Nephron progenitor cell (in vitro differentiated cells): ENCODE measurements around the gene SYTL2.

Experiments used
- DNase-seq: peaks from one replicate; pipeline ENCODE4 v3.0.0; 2021
- H3K27ac Mint-ChIP-seq: 2 replicates; pipeline ENCODE4 v1.8.0; 2021; ENCODE audit warnings: mild to moderate bottlenecking, moderate library complexity, mixed read lengths
- H3K27me3 Mint-ChIP-seq: 2 replicates; pipeline ENCODE4 v1.8.0; 2021; ENCODE audit warnings: mild to moderate bottlenecking, low read depth, mixed read lengths; ENCODE audit not compliant: poor library complexity
- H3K36me3 Mint-ChIP-seq: 2 replicates; pipeline ENCODE4 v1.8.0; 2021; ENCODE audit warnings: low read depth, mixed read lengths
- H3K4me1 Mint-ChIP-seq: 2 replicates; pipeline ENCODE4 v1.8.0; 2021; ENCODE audit warnings: mixed read lengths
- H3K4me3 Mint-ChIP-seq: 2 replicates; pipeline ENCODE4 v1.8.0; 2021; ENCODE audit warnings: mild to moderate bottlenecking, moderate library complexity, mixed read lengths
- H3K9me3 Mint-ChIP-seq: 2 replicates; pipeline ENCODE4 v1.8.0; 2021; ENCODE audit warnings: mild to moderate bottlenecking, moderate library complexity, mixed read lengths
- CTCF ChIP-seq: fragments of 200-600 bp; sonication (generic); IDR thresholded peaks from 2 replicates; pipeline ENCODE4 v1.5.0; 2021; ENCODE audit warnings: antibody characterized with exemption

Gene SYTL2

GRCh38 chr11:85749884-85750283 is 61.1 kb downstream of the SYTL2 start:
- Mint-ChIP-seq H3K9me3 (no peaks in the 10 kb centered on the region), H3K4me1 (peaks cover 6% of the 10 kb centered on the region), H3K27ac (no peak overlapping the region), H3K27me3 (peaks cover 9% of the 10 kb centered on the region), H3K36me3 (no peaks in the 10 kb centered on the region), H3K4me3 (no peak overlapping the region)
- no peak for DNase-seq
- TF ChIP-seq CTCF, result no peak

GRCh38 chr11:85749287-85749834 is 61.6 kb downstream of the SYTL2 start:
- TF ChIP-seq CTCF, result no peak
- Mint-ChIP-seq H3K4me1 (peaks cover 6% of the 10 kb centered on the region), H3K27me3 (peaks cover 9% of the 10 kb centered on the region), H3K4me3 (no peak overlapping the region), H3K9me3 (no peaks in the 10 kb centered on the region), H3K27ac (no peak overlapping the region), H3K36me3 (no peaks in the 10 kb centered on the region)
- DNase-seq, result no peak

- DNase-seq, result no peak
- TF ChIP-seq CTCF, result no peak
- Mint-ChIP-seq H3K4me3 (no peak overlapping the region), H3K27me3 (peaks cover 9% of the 10 kb centered on the region), H3K27ac (no peak overlapping the region), H3K9me3 (no peaks in the 10 kb centered on the region), H3K4me1 (peaks cover 6% of the 10 kb centered on the region), H3K36me3 (no peaks in the 10 kb centered on the region)
Observed at GRCh38 chr11:85748455-85748891, 62.5 kb downstream of the SYTL2 start.

- Mint-ChIP-seq H3K27ac (no peak overlapping the region), H3K4me3 (no peak overlapping the region), H3K9me3 (no peaks in the 10 kb centered on the region), H3K27me3 (peaks cover 9% of the 10 kb centered on the region), H3K36me3 (no peaks in the 10 kb centered on the region), H3K4me1 (peaks cover 16% of the 10 kb centered on the region)
- DNase-seq, result no peak
- no peak for TF ChIP-seq CTCF
Observed at GRCh38 chr11:85746670-85747069, 64.3 kb downstream of the SYTL2 start.

GRCh38 chr11:85745626-85746025 is 65.3 kb downstream of the SYTL2 start:
- DNase-seq, result no peak
- Mint-ChIP-seq H3K4me3 (no peak overlapping the region), H3K27me3 (peaks cover 9% of the 10 kb centered on the region), H3K4me1 (peaks cover 24% of the 10 kb centered on the region), H3K9me3 (no peaks in the 10 kb centered on the region), H3K36me3 (no peaks in the 10 kb centered on the region), H3K27ac (no peak overlapping the region)
- TF ChIP-seq CTCF, result no peak

GRCh38 chr11:85742873-85743275 is 68.1 kb downstream of the SYTL2 start:
- Mint-ChIP-seq H3K27me3 (peaks cover 6% of the 10 kb centered on the region), H3K4me3 (no peak overlapping the region), H3K36me3 (no peaks in the 10 kb centered on the region), H3K27ac (no peak overlapping the region), H3K9me3 (no peaks in the 10 kb centered on the region), H3K4me1 (peaks cover 19% of the 10 kb centered on the region)
- no peak for DNase-seq
- no peak for TF ChIP-seq CTCF
